ENCODE data around the gene SHMT2.

GRCh38 chr12:57190821-57191220, 38.7 kb upstream of the SHMT2 start:
- TF ChIP-seq SOX13 (IDR thresholded peaks at IDR 0.05) (no peak), SOX13 (CRISPR knock-in tag; conservative IDR thresholded peaks at IDR 0.05 in 1 of 2, IDR thresholded peaks at IDR 0.05 in 1 of 2) (no peak), ETS1 (CRISPR knock-in tag; IDR thresholded peaks at IDR 0.05) (no peak), FOXJ3 (CRISPR knock-in tag; IDR thresholded peaks at IDR 0.05; ENCODE audit: borderline replicate concordance) (no peak), ZNF274 (CRISPR knock-in tag; IDR thresholded peaks at IDR 0.05) (no peak), MLX (CRISPR knock-in tag; IDR thresholded peaks at IDR 0.05) (no peak), POLR2A (IDR thresholded peaks at IDR 0.05; ENCODE audit: insufficient read depth in 1 of 2, low read depth in 2 of 2, low read length in 2 of 2) (no peak), HNRNPH1 (optimal IDR thresholded peaks at IDR 0.05; ENCODE audit: low read depth, low read length) (no peak), ATF5 (CRISPR knock-in tag; IDR thresholded peaks at IDR 0.05; ENCODE audit: low read depth) (no peak), CBFB (CRISPR knock-in tag; IDR thresholded peaks at IDR 0.05) (no peak), RAD21 (CRISPR knock-in tag; IDR thresholded peaks at IDR 0.05) (no peak)

Data from HepG2 (cell line).